ENCODE measurements around the gene C3.

Gene C3

DNA sequence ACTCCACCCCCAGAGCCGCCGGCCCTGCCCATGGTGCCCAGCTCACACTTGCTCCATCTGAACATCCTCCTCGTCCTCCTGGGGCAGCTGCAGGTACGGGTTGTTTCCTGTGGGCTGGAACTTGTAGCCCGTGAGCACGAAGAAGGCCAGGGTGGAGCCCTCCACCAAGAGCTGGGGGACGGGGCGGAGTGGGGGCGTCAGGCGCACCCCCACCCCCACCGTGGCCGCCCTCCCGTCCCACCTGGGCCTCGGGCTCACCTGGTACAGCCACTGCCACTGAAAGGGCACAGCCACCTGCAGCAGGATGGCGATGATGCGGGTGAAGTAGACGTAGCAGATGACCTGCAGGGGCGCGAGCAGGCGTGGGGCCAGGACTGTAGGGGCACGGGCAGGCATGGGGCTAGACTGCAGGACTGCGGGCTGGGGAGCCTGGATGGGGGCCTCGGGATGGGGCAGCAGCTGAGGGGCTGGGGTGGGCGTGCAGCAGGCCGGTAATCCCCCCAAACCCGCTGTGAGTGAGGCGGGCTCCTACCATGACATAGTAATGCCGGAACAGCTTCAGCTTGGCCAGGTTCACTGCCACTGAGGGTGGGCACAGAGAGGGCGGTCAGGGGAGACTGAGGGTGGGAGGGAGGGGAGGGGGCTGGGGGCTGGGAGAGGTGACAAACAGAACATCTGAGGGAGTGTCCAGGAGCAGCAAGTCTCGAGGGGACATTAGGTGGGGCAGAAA is 10.7 kb upstream of the C3 start:
- DNase-seq (ENCODE audit: low read depth), result no peak

GRCh38 chr19:6730153-6730804 is 9.8 kb upstream of the C3 start:
- peak; percentile 77 for DNase-seq (ENCODE audit: low read depth)

DNA sequence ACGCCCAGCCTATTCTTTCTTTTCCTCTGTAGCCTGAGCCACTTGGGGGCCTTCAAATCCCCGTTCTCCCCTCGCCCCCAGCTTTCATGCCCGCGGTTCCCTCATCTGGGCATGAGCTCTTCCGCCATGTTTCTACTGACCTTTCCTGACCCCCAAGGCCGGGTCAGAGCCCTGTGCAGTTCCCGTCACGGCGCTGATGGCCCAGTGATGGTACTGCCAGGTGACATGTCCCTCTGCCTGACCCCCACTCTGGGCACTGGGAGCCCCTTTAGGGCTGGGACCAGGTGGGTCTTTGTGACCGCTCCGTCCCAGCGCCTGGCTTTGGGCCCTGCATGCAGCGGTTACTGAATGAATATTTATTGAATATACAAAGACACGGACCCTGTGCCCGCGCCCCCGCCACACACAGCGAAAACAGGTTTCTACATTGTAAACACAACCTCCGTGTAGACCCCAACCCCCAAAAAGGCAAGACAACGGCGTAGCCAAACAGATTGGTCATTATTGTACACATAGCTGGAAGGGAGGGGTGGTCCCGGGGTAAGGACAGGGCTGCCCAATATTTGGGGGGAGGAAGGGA is 9.2 kb upstream of the C3 start:
- no peak for DNase-seq (ENCODE audit: low read depth)

DNA sequence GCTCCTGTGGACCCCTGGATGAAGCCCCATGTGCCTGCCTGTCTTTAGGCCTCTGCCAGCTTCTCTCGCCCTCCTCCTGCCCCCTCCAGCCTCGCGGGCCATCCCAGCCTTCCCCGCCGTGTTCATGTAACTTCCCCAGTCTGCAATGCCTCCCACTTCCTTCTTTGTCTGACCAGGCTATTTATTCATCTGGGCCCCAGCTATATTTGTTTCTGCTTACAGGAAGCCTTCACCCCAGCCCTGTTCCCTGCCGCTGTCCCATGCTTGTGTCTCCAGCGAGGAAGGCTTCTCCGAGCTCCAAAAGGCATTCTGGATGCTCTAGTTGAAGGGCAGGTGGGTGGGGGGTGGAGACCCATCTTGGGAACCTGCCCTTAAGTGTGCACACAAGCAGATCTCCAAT is 7.9 kb upstream of the C3 start:
- DNase-seq (ENCODE audit: low read depth), result no peak

GRCh38 chr19:6725513-6726231 is 5.2 kb upstream of the C3 start:
- DNase-seq (ENCODE audit: low read depth), result no peak

DNA sequence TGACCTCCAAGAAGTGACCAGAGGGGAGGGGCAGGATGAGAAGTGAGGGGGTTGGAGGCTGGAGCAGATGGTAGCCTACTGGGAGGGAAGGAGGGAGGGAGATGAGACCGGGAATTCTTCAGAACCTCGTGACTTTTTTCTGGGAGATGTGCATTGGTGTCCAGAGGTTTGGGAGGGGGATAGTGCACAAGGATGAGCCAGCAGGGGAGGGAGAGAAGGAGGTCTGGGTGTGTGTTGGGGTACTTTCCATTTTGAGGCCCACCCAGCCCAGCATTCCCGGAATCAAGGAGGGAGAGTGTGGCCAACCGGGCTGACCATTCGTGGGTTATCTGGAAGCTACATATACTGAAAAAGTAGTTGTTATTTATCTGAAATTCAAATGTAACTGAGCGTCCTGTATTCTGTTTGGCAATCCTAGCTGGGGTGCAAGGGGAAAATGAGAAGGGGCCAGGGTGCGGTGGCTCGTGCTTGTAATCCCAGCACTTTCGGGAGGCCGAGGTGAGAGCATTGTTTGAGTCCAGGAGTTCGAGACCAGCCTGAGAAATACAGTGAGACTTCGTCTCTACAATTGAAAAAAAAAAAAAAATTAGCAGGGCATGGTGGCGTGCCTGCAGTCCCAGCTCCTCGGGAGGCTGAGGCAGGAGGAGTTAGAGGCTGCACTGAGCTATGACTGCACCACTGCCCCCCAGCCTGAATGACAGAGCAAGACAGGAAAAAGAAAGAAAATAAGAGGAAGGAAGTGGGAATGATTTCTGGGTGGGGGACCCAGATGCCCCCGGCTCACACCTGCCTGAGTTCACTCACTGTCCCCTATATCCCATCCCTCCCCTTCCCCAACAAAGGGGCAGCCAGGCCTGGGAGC is 4.4 kb upstream of the C3 start:
- DNase-seq (ENCODE audit: low read depth), result no peak

- DNase-seq (ENCODE audit: low read depth), result no peak
These were observed 3.3 kb upstream of the C3 start for GRCh38 chr19:6723738-6724137.

DNA sequence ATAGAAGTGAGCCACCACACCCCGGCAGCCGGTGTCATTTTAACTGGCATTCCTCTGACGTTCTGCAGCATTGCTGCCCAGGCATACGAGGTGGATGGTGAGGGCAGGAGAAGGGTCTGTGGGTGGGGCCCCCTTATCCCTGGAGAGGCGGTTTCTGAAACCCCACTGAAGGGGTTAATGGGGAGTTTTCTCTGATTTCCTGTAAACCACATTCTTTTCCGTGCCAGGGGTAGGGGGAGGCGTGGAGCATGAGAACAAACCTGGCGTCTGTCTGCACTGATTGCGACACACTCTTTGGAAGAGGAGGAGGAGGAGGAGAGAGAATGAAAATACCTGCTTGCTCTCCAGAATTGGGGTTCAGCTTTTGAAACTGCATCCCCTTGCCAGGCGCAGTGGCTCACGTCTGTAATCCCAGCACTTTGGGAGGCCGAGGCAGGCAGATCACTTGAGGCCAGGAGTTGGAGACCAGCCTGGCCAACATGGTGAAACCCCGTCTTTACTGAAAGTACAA is 2.7 kb upstream of the C3 start:
- DNase-seq (ENCODE audit: low read depth), result no peak

GRCh38 chr19:6721773-6722172 is 1.3 kb upstream of the C3 start:
- DNase-seq (ENCODE audit: low read depth), result no peak

DNA sequence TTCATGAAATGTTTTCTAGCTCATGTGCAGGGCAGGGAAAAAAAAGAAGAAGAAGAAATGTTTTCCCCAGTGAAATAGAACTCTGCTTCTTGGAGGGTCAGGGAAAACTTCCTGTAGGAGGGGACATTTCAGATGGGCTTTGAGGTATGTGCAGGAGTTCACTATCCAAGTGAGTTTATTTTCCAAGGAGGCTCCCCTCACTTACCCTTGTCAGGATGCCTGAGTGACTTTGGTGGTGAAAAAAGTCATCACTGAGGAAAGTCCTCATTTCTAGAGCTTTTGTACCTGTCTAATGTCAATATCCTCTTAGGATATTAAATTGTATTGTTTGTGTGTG is 656 bp upstream of the C3 start:
- no peak for DNase-seq (ENCODE audit: low read depth)

- no peak for DNase-seq (ENCODE audit: low read depth)
These were observed 470 bp downstream of the C3 start for GRCh38 chr19:6719992-6720368.

GRCh38 chr19:6719540-6719861 is 949 bp downstream of the C3 start:
- DNase-seq (ENCODE audit: low read depth), result no peak

DNA sequence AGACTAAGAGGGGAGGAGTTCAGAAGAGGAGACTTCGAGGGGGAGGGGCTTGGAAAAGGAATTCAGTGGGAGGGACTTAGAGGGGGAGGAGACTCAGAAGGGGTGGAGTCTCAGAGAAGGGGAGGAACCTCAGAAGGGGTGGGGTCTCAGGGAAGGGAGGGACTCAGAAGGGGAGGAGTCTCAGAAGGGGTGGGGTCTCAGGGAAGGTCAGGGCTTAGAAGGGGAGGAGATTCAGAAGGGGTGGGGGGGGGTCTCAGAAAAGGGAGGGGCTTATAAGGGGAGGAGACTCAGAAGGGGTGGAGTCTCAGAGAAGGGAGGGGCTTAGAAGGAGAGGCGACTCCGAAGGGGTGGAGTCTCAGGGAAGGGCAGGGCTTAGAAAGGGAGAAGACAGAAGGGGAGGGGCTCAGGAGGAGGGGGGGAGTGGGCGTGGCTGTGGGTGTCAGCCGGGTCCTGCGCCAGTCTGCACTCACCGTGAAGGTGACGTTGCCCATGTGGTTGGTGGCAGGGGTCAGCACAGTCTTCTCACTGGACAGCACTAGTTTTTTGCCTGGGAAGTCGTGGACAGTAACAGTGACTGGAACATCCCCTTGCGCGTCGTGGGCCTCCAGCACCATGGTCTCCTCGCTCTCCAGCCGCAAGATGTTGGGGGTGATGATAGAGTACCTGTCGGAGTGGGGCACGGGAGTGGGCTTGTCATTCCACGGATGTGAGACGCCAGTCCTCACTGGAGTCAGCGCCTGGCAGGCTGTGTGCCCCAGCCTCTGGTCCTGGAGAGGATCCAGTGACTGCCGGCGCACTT is 1.5 kb downstream of the C3 start:
- peak; percentile 75 for DNase-seq (ENCODE audit: low read depth)

GRCh38 chr19:6718111-6718740 is 2.2 kb downstream of the C3 start:
- DNase-seq (ENCODE audit: low read depth), result no peak

DNA sequence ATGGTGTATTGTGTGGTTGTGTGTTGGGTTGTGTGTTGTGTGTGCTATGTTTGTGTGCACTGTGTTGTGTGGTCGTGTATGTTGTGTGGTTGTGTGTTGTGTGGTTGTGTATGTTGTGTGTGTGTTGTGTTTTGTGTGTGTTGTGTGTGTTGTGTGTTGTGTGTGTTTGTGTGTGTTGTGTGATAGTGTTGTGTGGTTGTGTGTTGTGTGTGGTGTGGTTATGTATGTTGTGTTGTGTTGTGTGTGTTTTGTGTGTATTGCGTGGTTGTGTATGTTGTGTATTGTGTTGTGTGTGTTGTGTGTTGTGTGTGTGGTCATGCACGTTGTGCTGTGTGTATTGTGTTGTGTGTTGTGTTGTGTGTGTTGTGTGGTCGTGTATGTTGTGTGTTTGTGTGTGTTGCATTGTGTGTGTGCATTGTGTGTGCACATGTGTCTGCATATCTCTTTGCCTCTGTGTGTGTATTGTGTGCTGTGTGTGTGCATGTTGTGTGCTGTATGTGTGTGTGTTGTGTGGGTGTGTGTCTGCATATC is 2.9 kb downstream of the C3 start:
- no peak for DNase-seq (ENCODE audit: low read depth)

- DNase-seq (ENCODE audit: low read depth), result no peak
These were observed 3.4 kb downstream of the C3 start for GRCh38 chr19:6717036-6717435.

DNA sequence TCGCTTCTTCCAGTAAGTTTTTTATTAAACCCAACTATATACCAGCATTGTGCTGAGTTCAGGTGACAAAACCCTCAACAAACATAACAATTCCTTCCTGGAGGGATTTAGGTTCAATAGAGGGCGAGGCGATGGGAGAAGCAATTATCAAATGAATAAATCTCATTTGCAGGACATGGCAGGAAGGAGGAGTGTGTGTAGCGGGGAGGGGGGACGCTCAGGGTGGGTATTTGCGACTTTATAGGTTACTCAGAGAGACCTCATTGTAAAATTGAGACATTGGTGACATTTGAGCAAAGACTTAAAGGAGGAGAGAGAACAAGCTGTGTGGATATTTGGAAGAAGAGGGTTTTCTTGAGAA is 3.9 kb downstream of the C3 start:
- DNase-seq (ENCODE audit: low read depth), result no peak

- DNase-seq (ENCODE audit: low read depth), result no peak
These were observed 5.5 kb downstream of the C3 start for GRCh38 chr19:6714749-6715555.

DNA sequence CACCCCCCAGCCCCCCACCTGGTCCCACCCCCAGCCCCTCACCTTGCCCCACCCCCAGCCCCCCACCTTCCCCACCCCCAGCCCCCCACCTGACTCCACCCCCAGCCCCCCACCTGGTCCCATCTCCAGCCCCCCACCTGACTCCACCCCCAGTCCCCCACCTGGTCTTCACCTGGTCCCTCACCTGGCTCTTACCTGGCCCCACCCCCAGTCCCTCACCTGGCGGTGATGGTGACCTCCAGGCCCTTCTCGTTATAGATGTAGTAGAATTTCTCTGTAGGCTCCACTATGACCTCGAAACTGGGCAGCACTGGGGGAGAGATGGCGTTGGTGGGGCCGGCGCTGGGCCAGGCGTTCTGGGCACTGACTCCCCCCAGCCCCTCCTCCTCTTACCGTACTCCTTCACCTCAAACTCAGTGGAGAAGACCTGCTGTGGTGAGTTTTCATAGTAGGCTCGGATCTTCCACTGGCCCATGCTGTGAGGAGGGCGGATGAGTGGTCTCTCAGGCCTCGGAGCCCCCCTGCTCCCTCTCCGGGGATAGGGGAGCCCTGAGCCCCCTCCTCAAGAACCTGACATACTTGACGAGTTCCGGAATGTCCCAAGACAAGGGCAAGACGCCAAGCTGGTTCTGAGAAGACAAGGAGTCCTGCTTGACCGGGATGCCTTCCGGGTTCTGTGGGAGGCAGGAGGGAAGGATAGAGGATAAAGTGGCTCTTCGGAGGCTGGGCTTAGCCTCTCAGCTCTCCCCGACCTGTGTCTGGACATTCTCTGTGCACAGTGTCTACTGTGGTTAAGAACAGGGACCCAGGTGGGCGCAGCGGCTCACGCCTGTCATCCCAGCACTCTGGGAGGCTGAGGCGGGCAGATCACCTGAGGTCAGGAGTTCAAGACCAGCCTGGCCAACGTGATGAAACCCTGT is 6.4 kb downstream of the C3 start:
- no peak for DNase-seq (ENCODE audit: low read depth)
